ENCODE results near the gene CACFD1. TPM values are rescaled to one million over a fixed set of nuclear protein-coding genes. Genes with fewer than 3 reads are reported as not detected.

Gene CACFD1
- total and polyA plus RNA-seq, 2 donors (not counting 3 experiments of a cell fraction or from before 2014, with no cell fraction given), result 9.7 to 11.5 TPM

- Histone ChIP-seq H3K4me2 (ENCODE audit: insufficient read depth, low read length) (no peak overlapping the region), H3K79me2 (ENCODE audit: control insufficient read depth, insufficient read depth, low read length) (no peaks in the 10 kb centered on the region), H3K9me3 (replicated peaks; ENCODE audit: control insufficient read depth, insufficient read depth, low read length) (no peaks in the 10 kb centered on the region), H4K20me1 (replicated peaks; ENCODE audit: control insufficient read depth, extremely low read depth, insufficient read depth, low read length) (no peaks in the 10 kb centered on the region), H3K9ac (replicated peaks; ENCODE audit: extremely low read depth, insufficient read depth, low read length) (no peak overlapping the region), H3K27ac (ENCODE audit: insufficient read depth, low read depth, low read length) (no peak overlapping the region), H2AFZ (ENCODE audit: low read depth, low read length) (no peak overlapping the region), H3K36me3 (ENCODE audit: control insufficient read depth in 2 of 2, extremely low read depth in 1 of 2, insufficient read depth in 2 of 2, low read length in 2 of 2) (no peaks in the 10 kb centered on the region), H3K4me1 (ENCODE audit: control insufficient read depth, extremely low read depth, insufficient read depth, low read length) (no peaks in the 10 kb centered on the region), H3K27me3 (ENCODE audit: control insufficient read depth in 2 of 2, insufficient read depth in 2 of 2, low read length in 2 of 2) (peaks cover 0 to 6% of the 10 kb centered on the region in 2 experiments), H3K4me3 (replicated peaks in 1 of 3; ENCODE audit: insufficient read depth in 1 of 3, low read depth in 1 of 3, low read length in 3 of 3) (no peak overlapping the region), H3K9me1 (replicated peaks; ENCODE audit: control insufficient read depth, extremely low read depth, insufficient read depth, low read length) (no peaks in the 10 kb centered on the region)
- TF ChIP-seq JUN (IDR thresholded peaks at IDR 0.05; ENCODE audit: borderline replicate concordance, insufficient read depth, insufficient read length, low read depth), result no peak
- no peak for TF ChIP-seq MYC (IDR thresholded peaks at IDR 0.05; ENCODE audit: low read depth, low read length)
- TF ChIP-seq POLR2AphosphoS5 (IDR thresholded peaks at IDR 0.05; ENCODE audit: insufficient read depth, low read depth, low read length), result no peak
- TF ChIP-seq CTCF (IDR thresholded peaks at IDR 0.05; ENCODE audit: extremely low read depth in 1 of 2, insufficient read depth in 1 of 2, low read depth in 1 of 2, low read length in 2 of 2), result no peak
- no peak for TF ChIP-seq POLR2A (IDR thresholded peaks at IDR 0.05; ENCODE audit: low read depth, low read length)
- no peak for TF ChIP-seq GATA2 (IDR thresholded peaks at IDR 0.05; ENCODE audit: insufficient read depth, insufficient read length, low read depth, low read length)
- CTCF ChIA-PET, result no interaction called here
- dilution Hi-C loops (cut with MboI; ENCODE audit: extremely low pct_ligation_motif_present, low sequenced_read_pairs), result no loop called here
- BruUV-seq (replicated peaks), result no TSS peak
- FAIRE-seq (no peak), DNase-seq (ENCODE audit: low read depth, low spot score) (no peak)
- POLR2A ChIA-PET, result no interaction called here
- intact Hi-C loops (cut with micrococcal nuclease), result no loop called here
These were observed 26.4 kb upstream of the CACFD1 start for GRCh38 chr9:133433351-133433843.

DNA sequence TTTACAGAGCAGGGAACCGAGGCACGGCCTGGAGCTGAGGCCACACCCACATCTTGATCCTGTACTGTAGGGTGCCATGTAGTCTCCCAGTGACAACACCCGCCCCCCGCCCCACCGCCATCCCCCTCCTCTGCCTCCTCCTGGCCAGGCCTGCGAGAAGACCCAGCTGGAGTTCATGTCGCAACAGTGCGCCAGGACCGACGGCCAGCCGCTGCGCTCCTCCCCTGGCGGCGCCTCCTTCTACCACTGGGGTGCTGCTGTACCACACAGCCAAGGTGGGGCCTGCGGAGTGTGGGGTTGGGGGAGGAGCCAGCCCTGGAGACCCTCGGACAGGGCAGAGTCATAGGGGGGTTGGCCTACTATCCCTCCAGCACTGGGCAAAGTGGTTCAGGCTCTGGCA is 23.1 kb upstream of the CACFD1 start:
- BruUV-seq (replicated peaks), result no TSS peak
- ChIA-PET CTCF (no interaction called here), POLR2A (no interaction called here)
- H3K79me2 ChIP-seq (ENCODE audit: control insufficient read depth, insufficient read depth, low read length), result no peaks in the 10 kb centered on the region
- no peak for TF ChIP-seq POLR2A (IDR thresholded peaks at IDR 0.05; ENCODE audit: low read depth, low read length)
- no peak overlapping the region for H2AFZ ChIP-seq (ENCODE audit: low read depth, low read length)
- H3K4me1 ChIP-seq (ENCODE audit: control insufficient read depth, extremely low read depth, insufficient read depth, low read length), result no peaks in the 10 kb centered on the region
- no peak overlapping the region for H3K27ac ChIP-seq (ENCODE audit: insufficient read depth, low read depth, low read length)
- H3K4me3 ChIP-seq (replicated peaks in 1 of 3; ENCODE audit: insufficient read depth in 1 of 3, low read depth in 1 of 3, low read length in 3 of 3), result no peak overlapping the region
- H3K36me3 ChIP-seq (ENCODE audit: control insufficient read depth in 2 of 2, extremely low read depth in 1 of 2, insufficient read depth in 2 of 2, low read length in 2 of 2), result no peaks in the 10 kb centered on the region
- no peaks in the 10 kb centered on the region for H3K27me3 ChIP-seq (ENCODE audit: control insufficient read depth in 2 of 2, insufficient read depth in 2 of 2, low read length in 2 of 2)
- H3K9me1 ChIP-seq (replicated peaks; ENCODE audit: control insufficient read depth, extremely low read depth, insufficient read depth, low read length), result no peaks in the 10 kb centered on the region
- FAIRE-seq (no peak), DNase-seq (ENCODE audit: low read depth, low spot score) (no peak)
- dilution Hi-C loops (cut with MboI; ENCODE audit: extremely low pct_ligation_motif_present, low sequenced_read_pairs) (no loop called here), intact Hi-C loops (cut with micrococcal nuclease) (no loop called here)
- H3K9ac ChIP-seq (replicated peaks; ENCODE audit: extremely low read depth, insufficient read depth, low read length), result no peak overlapping the region
- no peaks in the 10 kb centered on the region for H3K9me3 ChIP-seq (replicated peaks; ENCODE audit: control insufficient read depth, insufficient read depth, low read length)
- no peaks in the 10 kb centered on the region for H4K20me1 ChIP-seq (replicated peaks; ENCODE audit: control insufficient read depth, extremely low read depth, insufficient read depth, low read length)
- H3K4me2 ChIP-seq (ENCODE audit: insufficient read depth, low read length), result no peak overlapping the region

Measured in endothelial cell of umbilical vein (primary cell).